Measurements from ENCODE around the gene WDR72.
"Not testable (repeated sequence)": the region's sequence is repeated elsewhere in the genome, so short reads cannot be mapped to it uniquely, and the experiment has no call there.

WDR72 gene

GRCh38 chr15:53588773-53589172 is 170.7 kb downstream of the WDR72 start:
- no peak for DNase-seq

GRCh38 chr15:53586799-53587198 is 172.7 kb downstream of the WDR72 start:
- DNase-seq = no peak

GRCh38 chr15:53581513-53581912 is 177.9 kb downstream of the WDR72 start:
- DNase-seq = no peak

- DNase-seq = no peak
Measured at GRCh38 chr15:53580366-53580765, 179.1 kb downstream of the WDR72 start.

- no peak for DNase-seq
Measured at GRCh38 chr15:53576841-53577240, 182.6 kb downstream of the WDR72 start.

- no peak for DNase-seq
Measured at GRCh38 chr15:53573091-53573490, 186.4 kb downstream of the WDR72 start.

GRCh38 chr15:53569751-53570480 is 189.5 kb downstream of the WDR72 start:
- no peak for DNase-seq

GRCh38 chr15:53566912-53567311 is 192.6 kb downstream of the WDR72 start:
- DNase-seq = no peak

GRCh38 chr15:53565721-53566120 is 193.7 kb downstream of the WDR72 start:
- no peak for DNase-seq

- DNase-seq = no peak
Measured at GRCh38 chr15:53564647-53565046, 194.8 kb downstream of the WDR72 start.

- no peak for DNase-seq
Measured at GRCh38 chr15:53563627-53564026, 195.8 kb downstream of the WDR72 start.

- no peak for DNase-seq
Measured at GRCh38 chr15:53559364-53560277, 199.8 kb downstream of the WDR72 start.

- no peak for DNase-seq
Measured at GRCh38 chr15:53558384-53558783, 201.1 kb downstream of the WDR72 start.

GRCh38 chr15:53555226-53555625 is 204.2 kb downstream of the WDR72 start:
- DNase-seq = no peak

- no peak for DNase-seq
Measured at GRCh38 chr15:53549697-53550305, 209.7 kb downstream of the WDR72 start.

GRCh38 chr15:53548236-53548635 is 211.2 kb downstream of the WDR72 start:
- no peak for DNase-seq

GRCh38 chr15:53540626-53541300 is 218.7 kb downstream of the WDR72 start:
- DNase-seq = not testable (repeated sequence)

GRCh38 chr15:53539878-53540277 is 219.6 kb downstream of the WDR72 start:
- no peak for DNase-seq

GRCh38 chr15:53536479-53537120 is 222.9 kb downstream of the WDR72 start:
- DNase-seq = no peak

GRCh38 chr15:53535886-53536285 is 223.6 kb downstream of the WDR72 start:
- DNase-seq = no peak

- DNase-seq = no peak
Measured at GRCh38 chr15:53534105-53534839, 225.2 kb downstream of the WDR72 start.

GRCh38 chr15:53530761-53531160 is 228.7 kb downstream of the WDR72 start:
- no peak for DNase-seq
